GM15510 (cell line): ENCODE data around the gene ANKAR.

Experiments
- POLR2A ChIP-seq: IDR thresholded peaks from 3 replicates; pipeline ENCODE4 v1.6.1; 2011; ENCODE audit warnings: borderline replicate concordance; ENCODE audit not compliant: insufficient read length; ENCODE audit errors: extremely low read depth

Gene ANKAR

DNA sequence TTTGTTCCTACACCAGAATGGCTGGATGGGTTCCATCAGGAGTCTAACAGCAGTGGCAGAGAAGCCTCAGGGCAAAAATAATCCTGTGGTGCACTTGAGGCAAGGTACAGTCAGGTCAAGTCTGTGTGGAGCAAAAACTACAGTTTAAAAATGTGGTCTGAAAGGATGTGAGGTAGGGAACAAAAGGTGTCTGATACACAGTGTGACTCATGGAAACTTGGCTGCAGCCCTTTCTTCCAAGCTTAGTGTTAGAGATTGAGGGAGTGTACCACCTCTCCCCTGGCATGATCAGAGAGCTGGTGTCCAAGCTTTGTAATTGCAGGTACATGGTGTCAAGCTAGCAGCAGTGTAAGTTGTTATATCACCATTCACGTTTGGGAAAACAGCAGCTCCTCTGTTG, 8.9 kb downstream of the ANKAR start:
- TF ChIP-seq POLR2A: no peak

- no peak for TF ChIP-seq POLR2A
Measured at GRCh38 chr2:189684811-189685210, 10.3 kb downstream of the ANKAR start.

- no peak for TF ChIP-seq POLR2A
Measured at GRCh38 chr2:189685540-189686229, 11.2 kb downstream of the ANKAR start.

DNA sequence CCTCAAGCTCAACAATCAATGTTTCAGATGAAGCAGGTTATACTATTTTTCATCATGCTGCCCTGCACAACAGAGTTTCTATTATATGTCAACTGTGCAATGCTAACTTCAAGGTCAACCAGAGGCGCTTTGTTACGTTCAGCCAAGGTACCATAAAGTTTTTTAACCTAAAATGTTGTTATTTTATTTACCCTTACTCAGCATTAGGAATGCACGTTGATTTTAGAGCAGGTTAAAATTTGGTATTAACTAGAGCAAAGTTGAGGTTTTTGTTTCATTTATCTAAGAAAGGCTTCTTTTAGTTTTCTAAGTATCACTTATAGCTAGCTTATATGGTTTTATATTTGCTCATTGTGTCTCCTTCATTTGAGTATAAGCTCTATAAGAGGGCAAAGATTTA, 21.8 kb downstream of the ANKAR start:
- TF ChIP-seq POLR2A: no peak

- TF ChIP-seq POLR2A: no peak
Measured at GRCh38 chr2:189698020-189698887, 23.8 kb downstream of the ANKAR start.

- TF ChIP-seq POLR2A: no peak
Measured at GRCh38 chr2:189700681-189701080, 26.2 kb downstream of the ANKAR start.

DNA sequence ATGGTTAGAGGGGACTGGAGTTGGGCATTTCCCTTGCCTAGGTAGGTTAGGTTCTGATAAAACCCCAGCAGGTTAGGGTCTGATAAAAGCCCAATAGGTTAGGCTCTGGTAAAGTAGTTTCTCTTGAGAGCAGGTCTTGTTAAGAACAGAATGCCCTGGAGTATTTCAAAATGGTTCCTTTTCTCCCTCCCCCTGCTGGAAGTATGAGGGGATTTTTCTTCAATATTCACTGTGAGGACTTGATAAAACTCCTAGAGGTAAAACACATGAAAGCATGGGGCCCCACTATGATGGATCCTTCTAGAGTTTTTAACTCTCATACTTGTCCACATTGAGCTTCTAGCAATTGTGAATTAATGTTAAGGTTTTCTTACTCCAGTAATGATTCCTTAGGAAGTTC, 27.6 kb downstream of the ANKAR start:
- TF ChIP-seq POLR2A: no peak

- TF ChIP-seq POLR2A: no peak
Measured at GRCh38 chr2:189709501-189710221, 35.2 kb downstream of the ANKAR start.

GRCh38 chr2:189719571-189719970, 45.1 kb downstream of the ANKAR start:
- TF ChIP-seq POLR2A: no peak

GRCh38 chr2:189723192-189723591, 48.7 kb downstream of the ANKAR start:
- no peak for TF ChIP-seq POLR2A
